Kidney epithelial cell (primary cell): Measurements from ENCODE around the gene PLEKHG3. TPM values are rescaled to one million over a fixed set of nuclear protein-coding genes. Genes with fewer than 3 reads are reported as not detected.

ENCODE experiments used
- DNase-seq: peaks from one replicate; pipeline ENCODE4 v3.0.0-alpha.2; 2010; ENCODE audit warnings: low read depth
- H3K27me3 ChIP-seq: 2 replicates; pipeline ENCODE4 v1.6.0; 2011; ENCODE audit warnings: low read length; ENCODE audit not compliant: control insufficient read depth, insufficient read depth
- H3K36me3 ChIP-seq: 2 replicates; pipeline ENCODE4 v1.5.1; 2011; ENCODE audit warnings: low read length; ENCODE audit not compliant: control insufficient read depth, insufficient read depth
- H3K4me3 ChIP-seq: 2 replicates; pipeline ENCODE4 v1.5.1; 2011; ENCODE audit warnings: low read depth, mild to moderate bottlenecking, control low read depth, low read length
- total RNA-seq: library from RNA; depleted of rRNA; stranded (reverse); fragments of >200 nt; gene quantifications from 2 replicates; pipeline ENCODE4 v1.2.3, GENCODE V29; 2015
- TF ChIP-seq, protein P1 (sequence below): IDR thresholded peaks from 2 replicates; pipeline ENCODE4 v1.5.1; 2011; ENCODE audit warnings: mild to moderate bottlenecking, moderate library complexity, low read length, control low read depth, inconsistent platforms; ENCODE audit not compliant: insufficient read depth, poor library complexity, severe bottlenecking

The PLEKHG3 gene
- total RNA-seq, 1 donor from 2014 or later = 136 TPM

DNA sequence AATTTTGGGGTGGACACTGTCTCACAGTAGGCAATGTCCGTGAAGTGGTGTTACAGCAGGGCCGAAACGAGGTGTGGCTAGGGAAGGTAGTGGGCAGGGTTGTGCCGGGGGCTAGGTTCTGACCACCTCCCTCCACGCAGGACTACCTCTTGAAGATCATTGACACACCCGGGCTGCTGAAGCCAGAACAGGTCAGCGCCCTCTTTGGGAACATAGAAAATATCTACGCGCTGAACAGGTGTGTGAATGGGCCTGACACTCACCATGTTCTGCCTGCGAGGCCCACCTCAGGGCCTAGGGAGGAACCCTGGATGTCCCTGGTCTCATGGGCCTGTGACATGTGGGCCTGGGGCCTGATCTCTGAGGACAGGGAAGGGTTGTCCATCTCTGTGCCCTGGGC is 24.6 kb downstream of the PLEKHG3 start:
- Histone ChIP-seq H3K4me3 (no peak overlapping the region), H3K36me3 (peaks cover 5% of the 10 kb centered on the region), H3K27me3 (no peaks in the 10 kb centered on the region)
- no peak for DNase-seq
- TF ChIP-seq, protein P1, sequence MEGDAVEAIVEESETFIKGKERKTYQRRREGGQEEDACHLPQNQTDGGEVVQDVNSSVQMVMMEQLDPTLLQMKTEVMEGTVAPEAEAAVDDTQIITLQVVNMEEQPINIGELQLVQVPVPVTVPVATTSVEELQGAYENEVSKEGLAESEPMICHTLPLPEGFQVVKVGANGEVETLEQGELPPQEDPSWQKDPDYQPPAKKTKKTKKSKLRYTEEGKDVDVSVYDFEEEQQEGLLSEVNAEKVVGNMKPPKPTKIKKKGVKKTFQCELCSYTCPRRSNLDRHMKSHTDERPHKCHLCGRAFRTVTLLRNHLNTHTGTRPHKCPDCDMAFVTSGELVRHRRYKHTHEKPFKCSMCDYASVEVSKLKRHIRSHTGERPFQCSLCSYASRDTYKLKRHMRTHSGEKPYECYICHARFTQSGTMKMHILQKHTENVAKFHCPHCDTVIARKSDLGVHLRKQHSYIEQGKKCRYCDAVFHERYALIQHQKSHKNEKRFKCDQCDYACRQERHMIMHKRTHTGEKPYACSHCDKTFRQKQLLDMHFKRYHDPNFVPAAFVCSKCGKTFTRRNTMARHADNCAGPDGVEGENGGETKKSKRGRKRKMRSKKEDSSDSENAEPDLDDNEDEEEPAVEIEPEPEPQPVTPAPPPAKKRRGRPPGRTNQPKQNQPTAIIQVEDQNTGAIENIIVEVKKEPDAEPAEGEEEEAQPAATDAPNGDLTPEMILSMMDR = no peak

GRCh38 chr14:64729386-64730060 is 25.3 kb downstream of the PLEKHG3 start:
- TF ChIP-seq, protein P1 = no peak

GRCh38 chr14:64730061-64730440 is 25.8 kb downstream of the PLEKHG3 start:
- TF ChIP-seq, protein P1 = no peak
- Histone ChIP-seq H3K36me3 (peaks cover 5% of the 10 kb centered on the region), H3K4me3 (no peak overlapping the region), H3K27me3 (no peaks in the 10 kb centered on the region)
- DNase-seq = no peak

More at GRCh38 chr14:64729386-64730060, 25.3 kb downstream of the PLEKHG3 start:
- no peak overlapping the region for H3K4me3 ChIP-seq
- DNase-seq = no peak
- peaks cover 5% of the 10 kb centered on the region for H3K36me3 ChIP-seq
- no peaks in the 10 kb centered on the region for H3K27me3 ChIP-seq

- Histone ChIP-seq H3K4me3 (no peak overlapping the region), H3K27me3 (no peaks in the 10 kb centered on the region), H3K36me3 (peaks cover 5% of the 10 kb centered on the region)
- DNase-seq = no peak
- TF ChIP-seq, protein P1 = no peak
These were observed 26.5 kb downstream of the PLEKHG3 start for GRCh38 chr14:64730681-64731080.

DNA sequence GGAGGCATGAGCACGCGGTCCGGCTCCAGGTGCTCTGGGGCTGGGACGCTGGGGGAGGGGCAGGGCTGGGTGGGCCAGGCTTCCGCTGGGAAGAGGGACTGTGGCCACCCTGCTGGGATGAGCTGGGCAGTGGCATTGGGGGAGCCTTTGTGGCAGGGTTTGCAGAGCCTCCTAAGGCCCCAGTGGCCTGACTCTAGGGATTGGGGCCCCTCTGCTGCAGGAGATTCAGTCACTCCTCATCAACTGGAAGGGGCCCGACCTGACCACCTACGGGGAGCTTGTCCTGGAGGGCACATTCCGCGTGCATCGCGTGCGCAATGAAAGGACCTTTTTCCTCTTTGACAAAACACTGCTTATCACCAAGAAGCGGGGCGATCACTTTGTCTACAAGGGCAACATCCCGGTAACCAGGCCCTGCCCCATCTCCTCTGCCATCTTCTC is 26.9 kb downstream of the PLEKHG3 start:
- no peaks in the 10 kb centered on the region for H3K27me3 ChIP-seq
- DNase-seq = no peak
- no peak overlapping the region for H3K4me3 ChIP-seq
- peaks cover 8% of the 10 kb centered on the region for H3K36me3 ChIP-seq
- TF ChIP-seq, protein P1 = no peak

GRCh38 chr14:64732066-64732465 is 27.8 kb downstream of the PLEKHG3 start:
- no peak for DNase-seq
- peaks cover 13% of the 10 kb centered on the region for H3K36me3 ChIP-seq
- TF ChIP-seq, protein P1 = no peak
- no peak overlapping the region for H3K4me3 ChIP-seq
- no peaks in the 10 kb centered on the region for H3K27me3 ChIP-seq
